ENCODE data around the gene KCTD15. TPM values are rescaled to one million over a fixed set of nuclear protein-coding genes. Genes with fewer than 3 reads are reported as not detected.

KCTD15 gene
- total and polyA plus RNA-seq, 7 donors, result 2.1 to 9.1 (median 5.7) TPM

DNA sequence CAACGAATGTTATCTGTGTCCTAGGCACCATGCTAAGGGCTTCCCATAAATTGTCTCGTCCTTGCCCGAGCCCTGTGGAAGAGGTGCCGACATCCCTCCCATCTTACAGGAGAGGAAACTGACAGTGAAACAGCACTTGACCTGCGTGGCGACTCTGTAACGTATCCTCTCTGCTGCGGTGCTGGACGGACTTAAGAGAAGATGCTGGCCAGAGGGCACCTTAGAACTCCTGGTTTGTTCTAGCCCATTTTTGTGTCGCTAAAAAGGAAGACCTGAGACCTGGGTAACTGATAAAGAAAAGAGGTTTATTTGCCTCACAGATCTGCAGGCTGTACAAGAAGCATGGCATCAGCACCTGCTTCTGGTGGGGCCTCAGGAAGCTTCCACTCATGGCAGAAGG, 68.6 kb downstream of the KCTD15 start:
- H3K27ac ChIP-seq, result no peak overlapping the region
- ATAC-seq (no peak), DNase-seq (no peak)
- TF ChIP-seq, protein P1, sequence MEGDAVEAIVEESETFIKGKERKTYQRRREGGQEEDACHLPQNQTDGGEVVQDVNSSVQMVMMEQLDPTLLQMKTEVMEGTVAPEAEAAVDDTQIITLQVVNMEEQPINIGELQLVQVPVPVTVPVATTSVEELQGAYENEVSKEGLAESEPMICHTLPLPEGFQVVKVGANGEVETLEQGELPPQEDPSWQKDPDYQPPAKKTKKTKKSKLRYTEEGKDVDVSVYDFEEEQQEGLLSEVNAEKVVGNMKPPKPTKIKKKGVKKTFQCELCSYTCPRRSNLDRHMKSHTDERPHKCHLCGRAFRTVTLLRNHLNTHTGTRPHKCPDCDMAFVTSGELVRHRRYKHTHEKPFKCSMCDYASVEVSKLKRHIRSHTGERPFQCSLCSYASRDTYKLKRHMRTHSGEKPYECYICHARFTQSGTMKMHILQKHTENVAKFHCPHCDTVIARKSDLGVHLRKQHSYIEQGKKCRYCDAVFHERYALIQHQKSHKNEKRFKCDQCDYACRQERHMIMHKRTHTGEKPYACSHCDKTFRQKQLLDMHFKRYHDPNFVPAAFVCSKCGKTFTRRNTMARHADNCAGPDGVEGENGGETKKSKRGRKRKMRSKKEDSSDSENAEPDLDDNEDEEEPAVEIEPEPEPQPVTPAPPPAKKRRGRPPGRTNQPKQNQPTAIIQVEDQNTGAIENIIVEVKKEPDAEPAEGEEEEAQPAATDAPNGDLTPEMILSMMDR (IDR thresholded peaks at IDR 0.05), result no peak
- H3K36me3 ChIP-seq (ENCODE audit: insufficient read depth in 1 of 2, low read depth in 1 of 2), result no peaks in the 10 kb centered on the region
- H3K4me3 ChIP-seq, result no peak overlapping the region
- peaks cover 0 to 18% (median 2%) of the 10 kb centered on the region in 3 donors for H3K27me3 ChIP-seq (ENCODE audit: insufficient read depth in 3 of 3, low read length in 2 of 3)
- no peaks in the 10 kb centered on the region for H3K9me3 ChIP-seq
- H3K4me1 ChIP-seq, result no peaks in the 10 kb centered on the region
- intact Hi-C loops (cut with DNase I), result no loop called here
- 87 to 93% (median 90%) methylated on average over 10 of the region's 10 CpGs for WGBS, 3 donors

Other genes starting within 250 kb of the KCTD15 start
- gene CHST8, start 174.9 kb upstream of the KCTD15 start, total RNA-seq, result under 1 TPM in 3 of 4 donors, not detected in 1; 0.23 to 0.60 (median 0.42) TPM
- under 1 TPM; 0.05 to 0.23 (median 0.10) TPM for gene CHST8, start 174.9 kb upstream of the KCTD15 start, polyA plus RNA-seq